ENCODE results near the gene BMP4. TPM values are rescaled to one million over a fixed set of nuclear protein-coding genes. Genes with fewer than 3 reads are reported as not detected.

The BMP4 gene
- total and polyA plus RNA-seq, 8 donors, result 10.3 to 76.4 (median 18.9) TPM

DNA sequence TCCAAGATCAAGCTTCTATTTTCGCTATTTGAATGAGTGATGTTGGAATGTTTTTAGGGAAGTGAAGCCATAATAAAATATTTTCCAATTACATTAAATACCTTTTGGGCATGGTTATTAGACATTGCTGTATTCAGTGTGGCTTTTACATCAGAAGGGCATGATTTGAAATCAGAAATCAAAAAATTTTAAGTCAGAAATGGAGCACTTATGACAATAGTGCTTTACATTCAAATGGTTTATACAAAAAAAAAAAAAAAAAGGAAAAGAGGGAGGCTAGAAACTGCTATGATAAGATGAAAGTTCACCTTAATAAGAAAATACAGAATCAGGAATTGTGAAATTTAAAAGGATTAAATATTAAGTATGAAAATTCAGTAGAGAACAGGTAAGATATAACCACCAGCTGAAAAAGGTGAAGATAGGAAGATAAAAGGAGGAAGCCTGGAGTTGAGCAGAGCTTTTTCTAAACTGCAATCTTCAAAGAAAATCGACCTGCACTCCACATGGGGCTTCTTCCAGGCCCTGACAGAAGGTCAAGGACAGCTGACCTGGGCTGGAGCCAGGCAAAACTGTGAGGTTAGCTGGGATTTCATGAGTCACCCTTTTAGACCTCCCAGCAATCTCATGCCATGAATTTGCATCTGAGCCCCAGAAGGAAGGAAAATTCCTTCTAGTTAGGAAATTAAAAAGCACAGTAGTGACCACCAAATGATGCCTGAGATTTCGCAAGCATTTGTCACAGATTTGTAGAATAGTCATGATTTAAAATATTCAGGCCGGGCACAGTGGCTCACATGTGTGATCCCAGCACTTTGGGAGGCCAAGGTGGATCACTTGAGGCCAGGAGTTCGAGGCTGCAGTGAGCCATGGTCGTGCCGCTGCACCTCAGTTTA lies 23.4 kb upstream of the BMP4 start:
- Histone ChIP-seq H3K27me3 (no peaks in the 10 kb centered on the region), H3K27ac (no peak overlapping the region), H3K4me1 (peaks cover 0 to 3% (median 0%) of the 10 kb centered on the region in 4 donors), H3K9me3 (peaks cover 0 to 10% (median 7%) of the 10 kb centered on the region in 4 donors), H3K36me3 (no peaks in the 10 kb centered on the region), H3K4me3 (no peak overlapping the region)
- intact Hi-C loops (cut with DNase I; ENCODE audit: low total_unique reads), result no loop called here
- no peak for DNase-seq
- 73 to 81% (median 75%) methylated on average over 7 of the region's 7 CpGs for WGBS, 5 donors
- TF ChIP-seq POLR2A (IDR thresholded peaks at IDR 0.05), result no peak
- peak in 1 of 3 donors; percentile 15 for TF ChIP-seq POLR2AphosphoS5 (IDR thresholded peaks at IDR 0.05)

DNA sequence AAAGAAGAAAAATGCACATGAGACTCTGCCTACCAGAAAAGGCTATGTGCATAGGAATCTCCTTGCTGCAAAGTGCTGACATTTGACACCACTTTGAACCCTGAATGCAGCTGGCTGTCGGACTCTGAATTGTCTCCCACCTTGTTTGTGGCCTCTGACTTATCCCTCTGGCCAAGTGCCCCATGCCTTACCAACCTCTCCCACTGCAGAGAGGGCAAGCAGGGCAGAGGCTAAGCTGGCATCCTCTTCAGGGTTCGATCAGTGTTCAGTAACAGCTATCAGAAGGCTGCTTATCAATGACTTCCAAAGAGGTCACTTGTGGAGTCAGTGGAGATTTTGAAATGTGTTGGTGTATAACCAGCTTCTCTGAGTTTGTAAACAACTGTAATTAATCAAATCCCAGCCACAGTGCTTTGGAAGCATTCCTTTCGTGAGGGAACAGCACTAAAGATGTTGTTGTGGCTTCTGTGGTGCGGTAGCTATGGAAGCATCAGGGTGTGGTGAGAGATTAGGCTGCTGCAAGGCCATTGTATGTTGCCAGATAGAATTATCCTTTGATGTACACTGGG lies 22.6 kb upstream of the BMP4 start:
- DNase-seq, result peak in 1 of 2 donors; percentile 40

GRCh38 chr14:53978194-53978593 lies 21.6 kb upstream of the BMP4 start:
- Histone ChIP-seq H3K36me3 (no peaks in the 10 kb centered on the region), H3K4me3 (no peak overlapping the region), H3K27me3 (no peaks in the 10 kb centered on the region), H3K27ac (no peak overlapping the region), H3K4me1 (peaks cover 0 to 3% (median 0%) of the 10 kb centered on the region in 4 donors), H3K9me3 (no peaks in the 10 kb centered on the region)
- intact Hi-C loops (cut with DNase I; ENCODE audit: low total_unique reads), result no loop called here
- WGBS, 5 donors, result 26 to 57% (median 41%) methylated on average over 3 of the region's 3 CpGs
- no peak for DNase-seq
- TF ChIP-seq, protein P1, sequence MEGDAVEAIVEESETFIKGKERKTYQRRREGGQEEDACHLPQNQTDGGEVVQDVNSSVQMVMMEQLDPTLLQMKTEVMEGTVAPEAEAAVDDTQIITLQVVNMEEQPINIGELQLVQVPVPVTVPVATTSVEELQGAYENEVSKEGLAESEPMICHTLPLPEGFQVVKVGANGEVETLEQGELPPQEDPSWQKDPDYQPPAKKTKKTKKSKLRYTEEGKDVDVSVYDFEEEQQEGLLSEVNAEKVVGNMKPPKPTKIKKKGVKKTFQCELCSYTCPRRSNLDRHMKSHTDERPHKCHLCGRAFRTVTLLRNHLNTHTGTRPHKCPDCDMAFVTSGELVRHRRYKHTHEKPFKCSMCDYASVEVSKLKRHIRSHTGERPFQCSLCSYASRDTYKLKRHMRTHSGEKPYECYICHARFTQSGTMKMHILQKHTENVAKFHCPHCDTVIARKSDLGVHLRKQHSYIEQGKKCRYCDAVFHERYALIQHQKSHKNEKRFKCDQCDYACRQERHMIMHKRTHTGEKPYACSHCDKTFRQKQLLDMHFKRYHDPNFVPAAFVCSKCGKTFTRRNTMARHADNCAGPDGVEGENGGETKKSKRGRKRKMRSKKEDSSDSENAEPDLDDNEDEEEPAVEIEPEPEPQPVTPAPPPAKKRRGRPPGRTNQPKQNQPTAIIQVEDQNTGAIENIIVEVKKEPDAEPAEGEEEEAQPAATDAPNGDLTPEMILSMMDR (IDR thresholded peaks at IDR 0.05), result no peak
- TF ChIP-seq POLR2A (IDR thresholded peaks at IDR 0.05), result no peak
- TF ChIP-seq EP300 (IDR thresholded peaks at IDR 0.05), result no peak
- no peak for TF ChIP-seq POLR2AphosphoS5 (IDR thresholded peaks at IDR 0.05)

More for the DNA sequence above, 22.6 kb upstream of the BMP4 start:
- Histone ChIP-seq H3K9me3 (peaks cover 0 to 2% (median under 1%) of the 10 kb centered on the region in 4 donors), H3K36me3 (no peaks in the 10 kb centered on the region), H3K4me3 (no peak overlapping the region), H3K27ac (no peak overlapping the region), H3K27me3 (no peaks in the 10 kb centered on the region), H3K4me1 (peaks cover 0 to 3% (median 0%) of the 10 kb centered on the region in 4 donors)
- WGBS, 5 donors, result 44 to 65% (median 49%) methylated on average over 4 of the region's 4 CpGs
- intact Hi-C loops (cut with DNase I; ENCODE audit: low total_unique reads), result no loop called here
- TF ChIP-seq POLR2A (IDR thresholded peaks at IDR 0.05) (no peak), POLR2AphosphoS5 (IDR thresholded peaks at IDR 0.05) (no peak), EP300 (IDR thresholded peaks at IDR 0.05) (no peak)
- TF ChIP-seq, protein P1 (IDR thresholded peaks at IDR 0.05), result no peak

GRCh38 chr14:53975444-53975843 lies 18.8 kb upstream of the BMP4 start:
- H3K9me3 ChIP-seq, result no peaks in the 10 kb centered on the region
- H3K27ac ChIP-seq, result no peak overlapping the region
- H3K4me3 ChIP-seq, result no peak overlapping the region
- peaks cover 0 to 3% (median 0%) of the 10 kb centered on the region in 4 donors for H3K4me1 ChIP-seq
- TF ChIP-seq, protein P1 (IDR thresholded peaks at IDR 0.05), result no peak
- no peak for TF ChIP-seq POLR2A (IDR thresholded peaks at IDR 0.05)
- TF ChIP-seq EP300 (IDR thresholded peaks at IDR 0.05), result no peak
- no peak for TF ChIP-seq POLR2AphosphoS5 (IDR thresholded peaks at IDR 0.05)
- intact Hi-C loops (cut with DNase I; ENCODE audit: low total_unique reads), result no loop called here
- no peaks in the 10 kb centered on the region for H3K36me3 ChIP-seq
- no peak for DNase-seq
- 78 to 92% (median 82%) methylated on average over 5 of the region's 5 CpGs for WGBS, 5 donors
- H3K27me3 ChIP-seq, result no peaks in the 10 kb centered on the region

All from stomach (tissue), 9 donors.